Stimulated activated CD8-positive, alpha-beta memory T cell treated with anti-CD3 and anti-CD28 coated beads, Interleukin-7, amount 100 ng/mL, for 1 hour (primary cell): ENCODE measurements around the gene METTL8.

Source experiments
- DNase-seq, 2 donors: peaks; one replicate each; pipeline ENCODE4 v3.0.0-alpha.2; 2020; ENCODE audit warnings: low read depth in 2 of 2

METTL8 gene, protein sequence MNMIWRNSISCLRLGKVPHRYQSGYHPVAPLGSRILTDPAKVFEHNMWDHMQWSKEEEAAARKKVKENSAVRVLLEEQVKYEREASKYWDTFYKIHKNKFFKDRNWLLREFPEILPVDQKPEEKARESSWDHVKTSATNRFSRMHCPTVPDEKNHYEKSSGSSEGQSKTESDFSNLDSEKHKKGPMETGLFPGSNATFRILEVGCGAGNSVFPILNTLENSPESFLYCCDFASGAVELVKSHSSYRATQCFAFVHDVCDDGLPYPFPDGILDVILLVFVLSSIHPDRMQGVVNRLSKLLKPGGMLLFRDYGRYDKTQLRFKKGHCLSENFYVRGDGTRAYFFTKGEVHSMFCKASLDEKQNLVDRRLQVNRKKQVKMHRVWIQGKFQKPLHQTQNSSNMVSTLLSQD

DNA sequence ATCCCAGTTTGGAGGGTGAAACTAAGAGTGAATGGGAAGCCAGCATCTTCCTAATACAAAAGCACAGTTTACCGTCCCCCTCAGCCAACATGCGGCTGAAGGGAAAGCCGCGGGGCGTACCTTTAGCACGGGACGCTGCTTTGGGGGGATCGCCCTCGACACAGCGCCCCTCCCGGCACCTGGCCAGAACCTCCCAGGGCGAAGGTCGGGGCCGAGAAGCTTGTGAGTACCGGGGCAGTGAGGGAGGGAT, at the start of gene METTL8:
TSS of gene METTL8 (minus strand) at position 228 of the 250 bp plus-strand sequence. CDS start 41,805 bp downstream, outside the sequence.
- no peak for DNase-seq

DNA sequence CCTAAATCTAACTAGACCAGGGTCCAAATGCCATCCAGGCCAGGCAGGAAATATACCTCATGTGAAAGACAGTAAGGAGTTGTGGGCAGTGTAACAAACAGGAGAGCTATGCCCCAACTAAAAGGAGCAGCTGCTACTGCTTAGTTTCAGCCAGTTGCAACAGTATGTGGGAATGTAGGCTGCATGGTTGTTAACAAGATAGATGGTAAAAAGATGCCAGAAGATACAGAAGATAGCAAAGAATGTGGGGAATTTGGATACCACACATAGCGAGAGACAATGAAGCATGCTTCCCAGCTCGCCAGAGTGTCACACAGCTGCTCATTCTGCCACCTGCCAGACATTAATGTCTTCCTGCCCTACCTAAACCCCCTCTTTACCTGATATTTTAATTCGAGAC, 49.1 kb upstream of the METTL8 start:
- DNase-seq = no peak

DNA sequence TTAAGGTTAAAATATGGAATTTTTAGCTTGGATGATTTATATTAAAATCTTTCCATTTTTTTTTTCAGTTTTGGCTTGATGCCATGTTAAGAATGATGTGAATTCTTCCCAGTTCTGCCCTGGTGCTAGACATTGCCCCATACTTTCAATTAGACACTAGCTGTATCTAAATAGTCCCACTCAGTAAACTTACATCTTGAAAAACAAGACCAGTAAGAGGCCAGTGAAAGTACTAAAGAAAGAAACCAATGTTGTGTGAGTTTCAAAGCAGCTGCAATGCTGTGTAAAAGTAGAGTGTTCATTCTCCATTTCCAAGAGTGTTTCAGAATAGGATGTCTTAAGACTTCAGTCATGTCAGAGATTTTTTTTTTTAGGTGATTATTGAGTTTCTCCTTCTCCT, 48.5 kb upstream of the METTL8 start:
- DNase-seq = no peak

DNA sequence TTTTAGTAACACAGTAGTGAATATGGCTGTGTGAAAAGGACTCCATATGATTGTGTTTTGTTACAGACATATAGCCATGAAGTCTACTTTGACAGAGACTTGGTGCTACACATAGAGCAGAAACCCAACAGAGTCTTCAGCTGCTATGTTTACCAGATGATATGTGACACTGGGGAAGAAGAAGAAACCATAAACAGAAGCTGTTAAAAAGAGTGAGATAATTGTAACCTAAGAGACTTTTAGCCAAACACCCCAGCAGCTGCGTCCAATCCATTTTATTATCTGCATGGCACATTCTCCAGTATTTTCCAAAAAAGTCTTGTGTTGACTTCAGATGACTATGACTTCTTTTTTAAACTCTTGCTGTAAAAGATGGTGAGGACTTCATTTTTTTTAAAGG, 47.1 kb upstream of the METTL8 start:
- DNase-seq = no peak

DNA sequence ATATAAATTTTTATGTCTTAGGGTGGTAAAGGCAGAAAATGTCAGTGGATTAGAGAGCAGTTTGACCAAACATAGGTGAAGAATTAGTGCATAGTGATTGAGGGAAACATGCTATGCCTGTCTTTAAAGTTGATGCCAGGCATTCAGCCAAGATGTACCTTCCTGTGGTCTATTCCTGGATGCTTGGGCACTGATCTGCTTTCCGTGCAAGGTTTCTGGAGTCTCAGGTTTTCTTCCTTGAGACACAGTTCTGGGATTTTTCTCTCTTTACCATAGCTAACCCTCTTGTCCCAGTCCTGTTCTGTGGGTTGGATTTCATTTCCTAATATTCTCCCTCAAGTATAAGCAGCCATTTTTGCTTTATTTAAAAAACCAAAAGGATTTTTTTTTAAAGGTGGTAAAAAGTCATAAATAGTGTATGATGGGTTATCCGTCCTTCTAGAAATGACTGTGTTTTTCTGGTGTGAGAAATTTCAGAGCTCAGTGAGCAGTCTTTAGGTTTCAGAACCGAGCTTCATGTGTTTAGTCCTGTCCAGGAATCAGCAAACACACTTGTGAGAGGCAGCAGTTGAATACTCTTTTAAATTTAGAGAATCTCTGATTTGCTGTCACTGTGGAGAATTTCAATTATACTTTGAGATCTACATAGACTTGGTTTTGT, 45.5 kb upstream of the METTL8 start:
- DNase-seq = no peak

DNA sequence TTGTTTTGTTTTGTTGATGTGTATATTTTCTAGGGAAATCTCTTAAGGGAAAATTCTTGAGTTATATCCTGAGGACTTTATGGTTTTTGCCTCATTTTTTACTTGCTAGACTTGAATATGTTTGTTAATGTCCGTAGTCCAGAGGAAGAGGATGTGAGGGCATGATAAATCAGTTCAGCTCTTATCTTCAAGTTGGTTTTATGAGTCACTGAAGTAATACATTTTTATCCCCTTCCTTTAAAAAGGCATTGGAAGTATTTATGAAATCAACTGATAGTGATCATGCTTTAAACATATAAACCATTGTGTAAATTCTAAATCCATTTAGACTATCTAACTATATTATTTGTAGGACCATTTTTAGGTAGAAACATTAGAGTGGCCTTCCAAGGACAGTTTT, 44.6 kb upstream of the METTL8 start:
- no peak for DNase-seq

DNA sequence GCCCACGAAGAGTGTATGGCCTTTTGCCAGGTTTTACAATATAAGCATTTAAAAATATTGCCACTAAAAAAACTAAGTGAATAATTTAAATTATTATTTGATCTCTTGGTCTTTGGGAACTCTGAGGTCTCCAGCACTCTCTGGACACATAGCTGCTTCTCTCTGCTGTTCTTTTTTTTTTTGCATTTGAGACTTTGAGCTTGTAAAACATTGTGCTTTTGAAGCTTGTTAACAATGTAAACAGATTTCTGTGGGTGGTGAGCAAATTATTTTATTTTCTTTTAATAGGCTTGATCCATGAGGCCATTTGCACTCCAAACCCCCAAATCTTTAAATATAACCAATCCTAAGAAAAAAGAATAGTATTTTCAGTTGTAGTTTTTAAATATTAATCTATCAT, 42.2 kb upstream of the METTL8 start:
- DNase-seq = no peak

DNA sequence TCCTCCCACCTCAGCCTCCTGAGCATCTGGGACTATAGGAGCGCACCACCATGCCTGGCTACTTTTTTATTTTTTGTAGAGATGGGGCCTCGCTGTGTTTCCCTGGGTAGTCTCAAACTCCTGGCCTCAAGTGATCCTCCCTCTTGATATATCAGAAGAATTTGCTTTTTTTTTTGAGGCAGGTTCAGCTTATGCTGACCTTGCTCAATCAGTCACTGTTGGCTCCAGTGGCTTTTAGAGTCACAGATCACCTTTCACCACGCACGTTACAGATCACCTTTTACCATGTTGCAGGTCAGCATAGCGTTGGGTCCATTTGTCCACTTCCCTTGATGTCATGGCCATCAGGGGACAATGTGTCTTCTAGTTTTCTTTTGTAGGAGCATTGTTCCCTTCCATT, 36.3 kb upstream of the METTL8 start:
- no peak for DNase-seq

DNA sequence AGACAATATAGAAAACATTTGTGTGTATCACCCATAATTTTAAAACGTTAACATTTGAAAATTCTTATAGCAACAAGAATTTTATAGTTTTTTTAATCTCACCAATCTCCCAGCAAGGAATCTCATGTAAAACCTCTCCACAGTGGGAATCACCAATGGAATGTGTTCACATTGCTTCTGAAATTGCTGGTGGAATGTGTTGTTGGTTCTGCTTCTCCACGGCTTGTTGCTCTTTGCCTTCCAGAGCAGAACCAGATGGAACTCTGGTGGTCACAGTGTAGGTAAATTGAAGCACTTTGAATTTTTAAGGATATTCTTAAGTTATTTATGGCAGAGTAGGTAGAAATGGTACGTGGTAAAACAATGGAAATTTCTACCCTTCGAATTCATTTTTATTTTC, 35.4 kb upstream of the METTL8 start:
- no peak for DNase-seq

DNA sequence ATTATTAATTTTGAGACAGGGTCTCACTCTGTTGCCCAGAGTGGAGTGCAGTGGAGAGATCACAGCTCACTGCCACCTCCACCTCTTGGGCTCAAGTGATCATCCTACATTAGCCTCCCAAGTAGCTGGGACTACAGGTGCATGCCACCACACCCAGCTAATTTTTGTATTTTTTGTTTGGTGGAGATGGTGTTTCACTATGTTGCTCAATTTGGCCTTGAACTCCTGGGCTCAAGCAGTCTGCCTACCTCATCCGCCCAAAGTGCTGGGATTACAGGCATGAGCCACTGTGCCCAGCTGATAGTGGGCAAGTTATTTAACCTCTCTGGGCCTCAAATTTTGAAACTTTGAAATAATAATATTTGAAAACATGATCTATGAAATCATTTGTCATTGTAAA, 26.7 kb upstream of the METTL8 start:
- no peak for DNase-seq

DNA sequence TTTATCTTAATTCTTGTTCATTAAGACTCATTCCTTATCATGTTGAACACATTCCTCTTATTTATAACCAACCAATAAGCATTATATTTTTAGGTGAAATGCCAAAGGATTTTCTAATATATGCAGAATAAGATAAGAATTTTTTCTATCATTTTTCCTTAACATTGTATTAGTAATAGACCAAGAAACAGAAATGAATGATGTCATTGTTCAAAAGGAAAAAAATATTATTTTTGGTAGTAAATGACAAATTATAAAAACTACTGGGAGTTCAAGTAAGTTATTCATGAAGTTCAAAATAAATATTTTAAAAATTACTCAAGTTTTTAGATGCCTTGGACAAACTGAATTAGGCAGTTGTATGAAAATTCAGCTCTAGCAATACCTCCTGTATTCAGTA, 25.7 kb upstream of the METTL8 start:
- no peak for DNase-seq

DNA sequence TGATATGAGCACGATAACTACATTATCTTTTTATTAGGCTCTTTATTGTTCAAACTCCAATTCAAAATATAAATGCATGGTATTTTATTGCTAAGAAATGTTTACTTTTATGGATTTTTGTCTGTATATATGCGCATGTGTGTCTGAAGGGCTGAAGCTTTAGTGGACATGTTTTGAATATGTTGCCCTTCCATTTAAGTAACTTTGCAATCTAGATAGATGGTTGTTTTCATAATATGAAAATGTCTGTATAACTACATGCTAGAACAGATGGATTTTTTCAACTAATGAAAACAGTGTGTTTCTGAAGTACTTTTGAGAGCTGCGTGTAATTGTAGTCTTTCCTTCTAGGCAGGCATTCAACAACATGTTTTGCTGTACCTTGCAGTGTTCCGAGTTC, 19.0 kb upstream of the METTL8 start:
- DNase-seq = no peak

DNA sequence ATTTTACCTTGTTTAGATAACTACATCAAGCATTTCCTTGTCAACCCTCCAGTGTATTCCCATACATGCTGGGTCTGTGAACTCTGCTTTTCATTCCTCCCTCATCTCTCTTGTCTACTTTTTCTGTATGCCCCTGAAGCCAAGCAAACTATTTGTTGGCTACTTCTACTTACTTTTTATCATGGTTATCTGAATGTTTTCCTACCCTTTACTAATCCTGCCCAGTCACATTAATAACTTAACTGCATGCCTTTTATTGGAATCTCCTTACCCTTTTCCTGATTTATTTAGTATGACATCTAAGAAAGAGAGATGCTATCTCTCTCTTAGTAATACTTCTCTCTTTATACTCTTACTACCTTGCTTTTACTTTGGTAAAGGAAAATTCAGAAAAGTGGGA, 17.3 kb upstream of the METTL8 start:
- DNase-seq = no peak

DNA sequence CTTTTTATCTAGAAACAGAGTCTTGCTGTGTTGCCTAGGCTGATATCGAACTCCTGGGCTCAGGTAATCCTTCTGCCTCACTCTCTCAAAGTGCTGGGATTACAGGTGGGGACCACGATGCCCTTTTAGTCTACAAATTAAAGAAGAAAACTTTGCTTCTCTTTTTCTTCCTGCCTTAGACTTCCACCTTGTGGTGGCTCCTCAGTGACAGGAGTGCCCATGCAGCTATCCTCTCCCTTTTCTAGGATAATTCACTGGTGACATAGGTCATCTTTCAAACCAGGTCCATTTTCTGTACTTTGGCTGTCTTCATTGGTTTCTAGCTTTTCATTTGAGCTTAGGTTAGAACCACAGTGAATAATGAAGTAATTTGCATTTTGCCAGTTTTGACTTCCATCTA, 13.9 kb upstream of the METTL8 start:
- DNase-seq = no peak

DNA sequence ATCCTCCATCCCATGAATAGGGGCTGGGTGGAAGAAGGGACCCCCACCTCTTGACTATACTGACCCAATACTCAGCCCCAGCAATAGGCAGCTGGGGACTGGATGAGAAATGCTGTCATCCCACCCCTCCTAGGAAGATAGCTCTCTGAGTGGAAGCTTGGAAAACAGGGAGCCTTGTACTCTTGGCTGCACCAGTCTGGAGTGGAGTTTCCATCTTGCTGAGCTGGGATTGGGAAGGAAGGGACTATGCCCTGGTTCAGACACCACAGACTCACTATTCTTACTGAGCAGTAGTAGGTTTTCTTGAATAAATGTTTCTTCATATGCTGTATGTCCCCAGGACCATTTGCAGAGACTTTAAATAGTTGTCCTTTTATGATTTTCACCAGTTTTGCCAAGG, 7.7 kb upstream of the METTL8 start:
- no peak for DNase-seq

DNA sequence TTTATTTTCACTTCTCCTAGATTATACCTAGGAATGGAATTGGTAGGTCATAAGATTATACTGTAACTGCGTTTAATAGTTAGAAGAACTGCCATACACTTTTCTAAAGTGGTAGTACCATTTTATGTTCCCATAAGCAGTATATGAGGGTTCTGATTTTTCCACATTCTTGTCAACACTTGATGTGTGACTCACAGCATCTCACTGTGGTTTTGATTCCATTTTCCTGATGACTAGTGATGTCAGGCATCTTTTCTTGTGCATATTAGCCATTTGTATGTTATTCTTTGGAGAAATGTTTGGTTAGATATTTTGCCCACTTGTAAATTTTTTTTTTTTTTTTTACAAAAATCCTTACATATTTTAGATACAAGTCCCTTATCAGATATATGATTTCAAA, 2.5 kb upstream of the METTL8 start:
- DNase-seq = no peak

DNA sequence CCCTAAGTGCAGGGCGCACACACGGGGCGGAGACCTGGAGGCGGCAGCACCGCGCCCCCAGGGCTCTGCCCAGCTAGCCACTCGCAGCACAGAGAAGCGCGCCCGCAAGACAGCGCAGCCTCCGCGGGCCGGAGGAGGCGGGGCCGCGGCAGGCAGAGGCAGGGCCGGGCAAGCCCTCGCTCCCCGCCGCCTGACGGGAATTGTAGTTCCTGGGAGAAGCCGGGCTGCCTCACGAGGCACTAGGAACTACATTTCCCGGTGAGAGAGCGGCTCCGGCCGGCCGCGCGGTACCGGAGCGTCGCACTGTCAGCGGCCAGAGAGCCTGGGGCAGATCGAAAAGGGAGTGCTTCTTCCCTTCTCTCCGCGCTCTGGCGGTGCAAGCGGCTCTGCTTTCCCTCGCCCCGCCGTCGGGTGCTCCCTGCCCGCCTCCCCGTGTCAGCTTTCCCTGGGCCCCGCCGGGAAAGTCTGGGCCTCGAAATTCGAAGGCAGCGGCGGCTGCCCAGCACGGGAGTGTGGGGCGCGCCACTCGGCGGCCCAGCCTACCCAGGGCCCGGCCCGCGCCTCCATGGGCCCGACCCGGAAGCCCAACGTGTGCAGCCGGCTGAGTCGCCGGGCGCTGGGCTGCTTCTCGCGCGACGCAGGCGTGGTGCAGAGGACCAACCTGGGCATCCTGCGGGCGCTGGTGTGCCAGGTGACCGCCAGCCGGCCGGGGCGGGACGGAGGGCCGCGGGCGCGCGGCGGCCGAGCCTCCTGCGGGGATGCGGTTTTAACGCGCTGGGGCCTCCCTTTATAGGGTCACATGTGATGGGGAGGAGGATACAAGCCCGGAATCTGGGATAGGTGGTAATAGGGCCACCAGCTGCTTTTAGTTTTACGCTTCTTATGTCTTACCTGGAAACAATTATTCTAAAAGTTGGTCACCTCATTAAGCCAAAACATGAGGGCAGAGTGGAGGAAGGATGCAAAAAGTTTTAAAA, 511 bp upstream of the METTL8 start, which contains the start of gene DCAF17:
TSS of gene DCAF17 (plus strand) at position 214 of the 977 bp plus-strand sequence. CDS start at position 566, 352 bp downstream.
- DNase-seq = peak; percentile 81

DNA sequence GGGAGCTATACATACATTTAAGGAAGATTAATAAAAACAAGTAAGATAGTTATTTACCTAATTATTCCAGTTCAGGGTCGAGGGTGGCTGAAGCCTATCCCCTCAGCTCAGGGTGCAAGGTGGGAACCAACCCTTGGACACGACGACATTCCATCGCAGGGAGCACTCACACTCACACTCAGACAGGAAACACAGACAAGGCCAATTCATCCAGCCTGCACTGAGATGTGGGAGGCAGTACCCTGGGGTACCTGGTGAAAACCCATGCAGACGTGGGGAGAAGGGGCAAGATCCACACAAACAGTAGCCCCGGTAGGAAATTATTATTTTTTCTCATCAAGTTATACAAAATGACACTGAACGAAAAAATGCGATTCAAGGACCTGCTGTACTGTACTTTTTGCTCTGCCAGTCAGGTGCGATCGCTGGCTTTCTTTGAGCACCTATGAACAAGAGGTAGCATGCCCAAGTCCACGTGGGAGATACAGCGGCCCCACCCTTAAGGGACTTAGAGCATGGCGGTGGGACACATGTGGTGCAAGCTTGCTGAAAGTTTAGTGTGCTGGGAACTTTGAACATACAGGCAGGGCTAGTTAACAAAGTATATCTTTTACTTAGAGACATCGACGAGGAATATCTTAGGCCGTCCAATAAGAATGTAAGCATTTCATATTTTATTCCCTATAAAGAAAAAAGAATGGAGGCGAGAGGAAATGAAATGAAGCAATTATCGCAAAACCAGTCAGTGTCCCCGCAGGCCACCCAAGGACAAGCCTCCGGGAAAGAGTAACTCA, 624 bp downstream of the METTL8 start:
- DNase-seq = peak in 1 of 2 donors; percentile 6

DNA sequence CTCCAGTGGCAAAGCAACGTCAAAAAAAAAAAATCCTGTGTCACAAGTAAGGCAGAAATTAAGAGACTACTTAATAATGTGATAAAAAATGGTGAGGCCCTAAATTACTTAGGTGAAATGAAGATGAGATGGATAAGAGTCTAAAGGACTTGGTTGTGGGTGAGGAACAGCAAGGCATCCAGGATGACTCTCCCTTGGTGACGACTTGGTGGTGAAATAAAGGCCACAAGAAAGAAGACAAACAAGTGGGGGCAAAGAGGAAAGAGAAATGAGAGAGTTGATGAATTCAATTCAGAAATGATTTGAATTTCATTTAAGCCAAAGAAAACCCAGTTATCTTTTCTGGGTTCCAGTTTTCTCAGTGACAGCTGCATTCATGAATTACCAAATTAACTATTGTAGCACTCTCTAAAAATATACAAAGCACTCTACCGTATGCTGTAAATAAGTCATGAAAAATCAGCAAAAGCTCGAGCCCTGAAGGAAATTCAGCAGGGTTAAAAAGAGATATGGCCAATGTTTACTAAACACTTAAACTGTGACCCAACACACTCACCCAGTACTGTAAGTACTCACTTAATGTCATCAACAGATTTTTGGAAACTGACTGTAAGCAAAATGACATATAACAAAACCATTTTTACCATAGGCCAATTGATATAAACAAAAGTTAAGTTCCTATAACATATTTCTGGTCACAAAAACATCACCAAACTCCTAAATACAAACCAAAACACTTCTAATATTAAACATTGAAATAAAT, 1.4 kb downstream of the METTL8 start:
- DNase-seq = no peak

DNA sequence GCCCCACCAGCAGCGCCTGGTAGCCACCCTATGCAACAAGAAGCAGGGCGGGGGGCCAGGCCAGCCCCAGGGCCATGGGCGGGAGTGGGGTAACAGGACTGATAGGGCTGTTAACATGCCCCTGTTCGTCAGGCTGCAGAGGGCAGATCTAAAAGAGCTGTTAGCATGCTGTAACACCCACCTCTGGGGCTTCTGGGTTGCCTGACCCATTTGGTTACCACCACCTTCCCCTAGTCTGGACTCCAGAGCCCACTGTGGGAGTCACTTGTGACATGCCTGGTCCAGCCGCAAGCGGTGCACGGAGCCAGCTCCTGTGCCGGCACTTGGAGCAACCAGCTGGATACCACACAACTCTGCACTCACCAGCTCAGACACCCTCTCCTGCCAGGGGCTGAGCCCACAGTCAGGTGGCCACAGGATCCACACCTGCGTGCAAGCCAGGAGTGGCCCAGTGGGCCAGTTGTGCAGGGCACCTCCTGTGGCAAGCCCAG, 2.1 kb downstream of the METTL8 start:
- DNase-seq = no peak
